GM19099 (cell line): ENCODE measurements around the gene TEX22.

ENCODE experiments used
- POLR2A ChIP-seq: IDR thresholded peaks from 3 replicates; pipeline ENCODE4 v1.6.1; 2011; ENCODE audit warnings: low read depth; ENCODE audit not compliant: insufficient read length; ENCODE audit errors: extremely low read depth

TEX22 gene

DNA sequence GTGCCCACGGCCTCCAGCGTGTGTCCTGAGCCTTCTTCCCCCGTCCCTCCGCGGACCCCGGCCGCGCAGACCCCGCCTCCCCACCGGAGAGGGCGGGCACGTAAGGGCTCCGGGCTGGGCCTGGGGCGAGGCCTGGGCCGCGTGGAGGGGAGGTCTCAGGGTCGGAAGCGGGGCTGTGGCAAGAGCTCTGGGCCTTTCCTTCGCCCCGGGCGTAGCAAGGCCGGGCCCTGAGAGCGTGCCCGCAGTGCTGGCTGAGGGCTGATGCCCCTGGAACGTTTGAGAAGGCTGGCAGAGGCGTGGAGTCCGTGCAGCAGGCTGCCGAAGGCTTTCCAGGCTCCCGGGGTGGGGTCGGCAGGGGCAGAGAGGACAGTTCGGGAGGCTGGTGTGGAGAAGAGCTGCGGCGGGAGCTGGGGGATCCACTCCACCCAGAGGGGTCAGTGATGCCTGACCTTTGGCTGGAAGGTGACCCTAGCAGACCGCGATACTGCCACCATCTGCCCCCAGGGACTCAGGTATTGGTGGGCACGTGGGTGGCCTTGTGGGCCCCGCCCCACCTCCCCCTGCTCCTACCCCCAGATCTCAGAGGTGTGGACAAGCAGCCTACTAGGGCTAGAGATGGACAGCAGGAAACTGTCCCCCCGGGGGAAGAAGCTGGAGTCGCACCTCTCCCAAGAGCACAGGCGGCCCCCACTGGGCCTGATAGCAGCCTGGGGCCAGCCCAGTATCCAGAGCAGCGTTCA is 558 bp downstream of the TEX22 start:
- no peak for TF ChIP-seq POLR2A

DNA sequence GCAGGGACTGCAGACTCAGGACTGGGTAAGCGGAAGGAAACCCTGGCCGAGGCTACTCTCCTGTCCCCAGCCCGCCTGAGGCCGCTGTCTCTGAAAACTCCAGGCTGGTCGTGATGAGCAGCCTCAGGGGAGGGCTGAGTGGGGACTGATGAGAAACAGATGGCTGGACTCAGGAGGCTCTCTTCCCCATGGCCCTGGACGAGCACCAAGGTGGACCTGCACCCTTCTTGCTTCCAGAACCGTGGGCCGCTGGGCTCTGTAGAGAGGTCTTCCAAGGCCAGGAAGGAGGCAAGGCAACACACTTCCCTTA is 1.1 kb downstream of the TEX22 start:
- TF ChIP-seq POLR2A: no peak

GRCh38 chr14:105400016-105400415 is 1.7 kb downstream of the TEX22 start:
- TF ChIP-seq POLR2A: no peak

GRCh38 chr14:105401699-105402098 is 3.4 kb downstream of the TEX22 start:
- TF ChIP-seq POLR2A: no peak

DNA sequence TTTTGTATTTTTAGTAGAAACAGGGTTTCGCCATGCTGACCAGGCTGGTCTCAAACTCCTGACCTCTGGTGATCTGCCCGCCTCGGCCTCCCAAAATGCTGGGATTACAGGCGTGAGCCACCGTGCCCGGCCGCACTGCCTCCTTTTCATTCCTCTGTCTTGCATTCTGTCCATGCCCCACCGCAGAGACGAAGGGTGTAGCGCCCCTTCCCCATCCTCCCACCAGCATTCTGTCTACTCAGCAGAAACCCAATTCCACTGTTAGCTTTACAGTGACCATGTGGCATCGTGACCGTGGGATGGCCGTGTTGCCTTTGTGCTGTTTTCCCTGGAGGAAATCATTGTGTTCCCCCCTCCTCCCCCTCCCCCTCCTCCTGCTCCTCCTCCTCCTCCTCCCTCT is 10.3 kb downstream of the TEX22 start:
- no peak for TF ChIP-seq POLR2A

DNA sequence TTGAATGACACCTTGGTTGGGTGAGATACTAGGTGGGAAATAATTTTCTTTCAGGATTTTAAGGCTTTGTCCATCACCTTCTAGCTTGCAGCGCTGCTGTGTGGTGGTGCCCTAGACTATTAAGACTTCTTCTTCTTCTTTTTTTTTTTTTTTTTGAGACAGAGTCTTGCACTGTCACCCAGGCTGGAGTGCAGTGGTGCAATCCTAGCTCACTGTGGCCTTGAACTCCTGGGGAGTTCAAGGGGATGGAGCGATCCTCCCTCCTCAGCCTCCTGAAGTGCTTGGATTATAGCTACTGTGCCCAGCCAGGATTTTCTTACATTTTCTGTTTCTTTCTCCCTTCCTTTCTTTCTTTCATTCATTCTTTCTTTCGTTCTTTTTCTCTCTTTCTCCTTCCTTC is 11.0 kb downstream of the TEX22 start:
- no peak for TF ChIP-seq POLR2A

DNA sequence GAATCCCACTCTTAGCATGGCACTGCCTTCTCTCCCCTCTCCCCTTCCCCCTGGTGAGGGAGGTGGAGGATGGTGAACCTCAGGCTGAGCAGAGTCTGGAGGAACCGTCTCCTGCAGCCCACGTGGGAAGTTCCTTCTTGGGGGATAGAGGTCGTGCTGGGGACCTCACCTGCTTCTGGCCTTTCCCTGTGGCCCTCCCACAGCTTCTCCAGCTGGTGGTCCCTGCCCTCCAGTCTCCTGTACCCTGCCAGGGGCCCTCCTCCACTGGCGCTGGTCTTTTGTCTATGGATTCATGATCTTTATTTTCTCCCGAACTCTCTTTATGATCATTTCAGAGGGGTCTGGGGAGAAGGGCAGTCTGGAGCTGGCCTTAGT is 12.3 kb downstream of the TEX22 start:
- TF ChIP-seq POLR2A: no peak

- TF ChIP-seq POLR2A: no peak
Observed at GRCh38 chr14:105411017-105411941, 12.9 kb downstream of the TEX22 start.

- TF ChIP-seq POLR2A: no peak
Observed at GRCh38 chr14:105411985-105412770, 13.8 kb downstream of the TEX22 start.

DNA sequence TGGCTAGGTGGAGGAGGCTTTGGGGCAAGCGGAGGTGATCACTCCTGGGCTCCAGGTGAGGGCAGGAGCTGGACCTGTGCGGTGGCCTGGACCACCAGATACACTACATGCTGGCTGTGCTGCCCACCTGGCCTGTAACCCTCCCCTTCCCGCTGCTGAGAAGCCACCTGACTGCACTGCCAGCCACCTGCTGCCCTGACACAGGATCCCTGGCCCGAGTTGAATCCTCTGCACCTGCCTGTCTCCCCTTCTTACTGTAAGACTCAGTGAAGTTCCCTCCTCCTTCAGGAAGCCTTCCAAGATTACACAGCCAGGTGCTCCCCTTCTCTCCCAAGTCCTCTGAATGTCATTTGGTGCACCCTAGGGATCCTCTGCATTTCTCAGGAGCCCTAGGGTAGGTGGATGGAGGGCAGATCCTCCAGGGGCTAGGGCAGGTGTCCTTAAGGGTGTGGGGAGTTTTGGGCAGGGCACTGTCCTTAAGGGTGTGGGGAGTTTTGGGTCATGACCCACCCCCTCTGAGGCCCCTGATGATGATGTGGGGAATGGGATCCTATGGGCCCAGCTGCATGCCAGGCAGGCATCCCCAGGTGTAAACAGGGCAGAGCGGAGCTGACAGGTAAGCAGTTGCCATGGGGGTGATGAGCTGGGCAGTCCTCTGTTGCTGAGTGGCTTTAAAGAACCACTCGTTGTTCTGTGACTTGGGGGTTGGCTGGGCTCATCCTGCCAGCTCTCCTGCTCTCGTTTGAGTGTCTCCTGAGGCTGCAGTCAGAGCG is 14.6 kb downstream of the TEX22 start:
- TF ChIP-seq POLR2A: no peak

DNA sequence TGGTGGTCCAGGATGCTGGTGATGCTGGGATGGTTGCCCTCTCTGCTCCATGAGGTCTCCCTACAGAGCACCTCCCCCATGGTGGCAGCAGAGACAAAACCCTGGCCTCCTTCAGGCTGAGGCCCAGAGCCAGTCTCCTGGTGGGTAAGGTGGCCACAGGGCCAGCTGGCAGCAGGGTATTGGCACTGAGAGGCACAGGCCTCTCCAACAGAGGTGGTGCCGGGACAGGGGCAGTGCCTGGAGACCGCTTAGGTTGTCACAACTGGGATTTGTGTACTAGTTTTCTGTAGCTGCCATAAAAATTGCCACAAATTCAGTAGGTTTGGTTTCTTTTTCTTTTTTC is 15.2 kb downstream of the TEX22 start:
- no peak for TF ChIP-seq POLR2A

GRCh38 chr14:105414456-105415371 is 16.4 kb downstream of the TEX22 start:
- TF ChIP-seq POLR2A: no peak

DNA sequence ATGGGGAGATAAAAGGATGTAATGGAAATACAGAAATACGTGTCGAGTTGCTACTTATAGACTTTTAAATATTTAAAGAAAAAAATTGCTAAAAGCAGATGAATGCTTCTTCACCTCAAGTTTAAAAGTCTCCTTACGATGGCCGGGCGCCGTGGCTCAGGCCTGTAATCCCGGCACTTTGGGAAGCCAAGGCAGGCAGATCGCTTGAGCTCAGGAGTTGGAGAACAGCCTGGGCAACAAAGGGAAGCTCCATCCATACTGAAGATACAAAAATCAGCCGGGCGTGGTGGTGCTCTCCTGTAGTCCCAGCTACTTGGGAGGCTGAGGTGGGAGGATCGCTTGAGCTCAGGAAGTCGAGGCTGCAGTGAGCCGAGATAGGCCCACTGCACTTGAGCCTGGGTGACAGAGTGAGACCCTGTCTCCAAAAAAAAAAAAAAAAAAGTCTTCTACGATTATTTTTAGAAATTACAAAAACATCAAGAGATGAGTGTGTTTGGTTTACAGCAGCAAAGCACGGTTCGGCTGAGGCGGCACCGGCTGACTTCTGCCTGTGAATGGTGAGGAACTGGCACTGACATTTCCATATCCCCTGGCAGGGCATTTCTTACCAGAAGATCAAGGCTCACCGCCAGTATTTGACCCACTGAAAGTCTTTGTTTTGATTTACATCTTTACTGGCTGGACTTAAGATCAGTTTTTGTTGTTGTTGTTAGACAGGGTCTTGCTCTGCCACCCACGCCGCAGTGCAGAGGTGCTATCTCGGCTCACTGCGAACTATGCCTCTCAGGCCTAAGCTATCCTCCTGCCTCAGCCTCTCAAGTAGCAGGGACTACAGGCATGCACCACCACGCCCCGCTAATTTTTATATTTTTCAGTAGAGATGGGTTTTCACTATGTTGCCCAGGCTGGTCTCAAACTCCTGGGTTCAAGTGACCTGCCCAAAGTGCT is 17.4 kb downstream of the TEX22 start:
- TF ChIP-seq POLR2A: no peak
